HFF-Myc (cell line): ENCODE results near the gene HPCAL1.

Source experiments
- DNase-seq: peaks from one replicate; pipeline ENCODE4 v3.0.0-alpha.2; 2011; ENCODE audit warnings: low read depth; ENCODE audit errors: extremely low read depth
- H3K4me3 ChIP-seq: replicated peaks from 2 replicates; pipeline ENCODE4 v1.5.1; 2011; ENCODE audit warnings: low read depth, mild to moderate bottlenecking, control low read depth, low read length
- TF ChIP-seq, protein P1 (sequence below): IDR thresholded peaks from 2 replicates; pipeline ENCODE4 v1.5.1; 2012; ENCODE audit warnings: mild to moderate bottlenecking, low read depth, low read length, control low read depth; ENCODE audit errors: missing control alignments

Gene HPCAL1

DNA sequence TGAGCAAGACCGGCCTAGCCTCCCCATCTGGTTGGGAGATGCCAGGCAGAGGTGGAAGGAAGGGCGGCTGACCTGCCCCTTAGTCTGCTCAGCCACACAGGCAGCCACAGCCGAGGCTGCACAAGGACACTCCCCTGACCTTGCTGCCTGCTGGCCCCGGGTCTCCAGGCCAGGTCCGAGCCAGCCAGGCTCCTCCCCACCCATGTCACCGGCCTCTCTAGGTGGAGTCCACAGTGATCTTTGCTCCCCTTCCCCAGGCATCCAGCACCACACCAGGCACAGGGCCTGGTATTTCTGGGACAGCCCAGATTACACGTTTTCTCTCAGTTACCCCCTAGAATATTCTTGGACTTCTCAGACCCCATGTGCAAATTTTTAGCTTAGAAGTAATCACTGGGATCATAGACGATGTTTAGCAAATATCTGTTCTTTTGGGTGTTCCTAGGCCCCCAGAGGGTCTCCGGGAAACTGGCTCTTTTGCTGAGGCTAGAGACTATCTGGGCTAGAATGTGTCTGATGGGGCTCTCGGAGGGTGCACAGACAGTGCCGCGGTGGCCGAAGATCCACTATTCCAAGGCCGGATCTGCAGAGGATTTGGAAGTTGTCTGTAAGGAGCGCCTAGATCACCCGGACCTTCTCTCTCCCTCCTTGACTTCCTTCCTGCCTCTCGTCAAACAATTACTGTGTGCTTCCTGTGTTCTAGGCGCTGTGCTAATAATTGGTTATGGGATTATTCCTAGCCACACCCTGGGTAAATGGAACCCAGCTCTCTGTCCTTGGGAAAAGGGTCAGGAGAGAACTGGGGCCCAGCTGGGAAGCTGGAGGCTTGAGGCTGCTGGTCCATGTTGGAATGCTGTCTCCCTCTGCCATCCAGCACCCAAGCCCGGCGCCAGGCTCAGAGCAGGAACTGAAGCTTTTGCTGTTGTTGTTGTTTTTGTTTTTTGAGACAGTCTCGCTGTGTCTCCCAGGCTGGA, 98.6 kb downstream of the HPCAL1 start:
- no peak overlapping the region for H3K4me3 ChIP-seq
- no peak for DNase-seq
- TF ChIP-seq, protein P1, sequence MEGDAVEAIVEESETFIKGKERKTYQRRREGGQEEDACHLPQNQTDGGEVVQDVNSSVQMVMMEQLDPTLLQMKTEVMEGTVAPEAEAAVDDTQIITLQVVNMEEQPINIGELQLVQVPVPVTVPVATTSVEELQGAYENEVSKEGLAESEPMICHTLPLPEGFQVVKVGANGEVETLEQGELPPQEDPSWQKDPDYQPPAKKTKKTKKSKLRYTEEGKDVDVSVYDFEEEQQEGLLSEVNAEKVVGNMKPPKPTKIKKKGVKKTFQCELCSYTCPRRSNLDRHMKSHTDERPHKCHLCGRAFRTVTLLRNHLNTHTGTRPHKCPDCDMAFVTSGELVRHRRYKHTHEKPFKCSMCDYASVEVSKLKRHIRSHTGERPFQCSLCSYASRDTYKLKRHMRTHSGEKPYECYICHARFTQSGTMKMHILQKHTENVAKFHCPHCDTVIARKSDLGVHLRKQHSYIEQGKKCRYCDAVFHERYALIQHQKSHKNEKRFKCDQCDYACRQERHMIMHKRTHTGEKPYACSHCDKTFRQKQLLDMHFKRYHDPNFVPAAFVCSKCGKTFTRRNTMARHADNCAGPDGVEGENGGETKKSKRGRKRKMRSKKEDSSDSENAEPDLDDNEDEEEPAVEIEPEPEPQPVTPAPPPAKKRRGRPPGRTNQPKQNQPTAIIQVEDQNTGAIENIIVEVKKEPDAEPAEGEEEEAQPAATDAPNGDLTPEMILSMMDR: no peak

DNA sequence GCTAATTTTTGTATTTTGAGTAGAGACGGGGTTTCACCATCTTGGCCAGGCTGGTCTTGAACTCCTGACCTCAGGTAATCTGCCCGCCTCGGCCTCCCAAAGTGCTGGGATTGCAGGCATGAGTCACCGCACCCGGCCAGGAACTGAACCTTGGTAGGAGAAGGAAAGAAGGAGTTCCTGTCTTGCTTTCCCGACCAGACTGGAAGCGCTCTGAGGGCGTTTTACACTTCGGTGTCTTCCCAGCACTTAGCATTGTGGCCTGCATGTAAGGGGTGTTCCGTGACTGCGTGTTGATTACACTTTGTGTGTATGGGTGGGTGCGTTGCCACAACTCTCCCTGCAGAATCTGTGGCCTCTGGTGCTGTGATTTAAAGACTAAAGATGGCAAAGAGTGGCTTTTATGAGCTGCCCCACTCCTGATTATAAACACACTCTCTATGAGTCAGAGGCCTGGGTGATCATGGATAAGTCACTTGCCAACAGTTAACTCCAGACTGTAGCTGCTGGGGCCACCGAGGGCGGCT, 99.4 kb downstream of the HPCAL1 start:
- DNase-seq: no peak
- TF ChIP-seq, protein P1: no peak
- H3K4me3 ChIP-seq: no peak overlapping the region

DNA sequence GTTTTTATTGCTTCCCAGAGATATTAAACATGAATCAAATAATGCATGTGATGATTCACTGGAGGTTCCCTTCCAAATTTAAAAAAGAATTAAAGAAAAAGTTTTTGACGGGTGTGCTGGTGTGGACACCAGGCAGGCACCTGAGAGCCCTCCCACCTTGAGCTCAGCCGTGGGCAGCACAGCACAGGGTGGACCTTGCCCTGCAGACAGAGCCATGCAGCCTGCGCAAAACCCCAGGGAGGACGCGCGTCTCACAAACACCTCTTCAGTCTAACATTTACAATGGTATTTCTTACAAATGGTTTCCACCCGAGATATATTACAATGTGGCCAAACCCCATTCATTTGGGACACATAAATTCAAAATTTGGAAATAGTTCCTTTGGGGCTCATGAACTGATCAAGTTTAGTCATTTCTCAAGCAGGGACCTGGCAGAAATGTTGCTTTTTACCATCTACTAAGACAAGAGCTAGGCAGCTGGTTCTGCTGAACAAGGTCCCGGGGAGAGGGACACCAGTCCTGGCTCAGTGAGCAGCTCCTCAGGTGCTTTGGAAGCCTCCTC, 100.0 kb downstream of the HPCAL1 start:
- TF ChIP-seq, protein P1: no peak
- DNase-seq: no peak
- H3K4me3 ChIP-seq: no peak overlapping the region

DNA sequence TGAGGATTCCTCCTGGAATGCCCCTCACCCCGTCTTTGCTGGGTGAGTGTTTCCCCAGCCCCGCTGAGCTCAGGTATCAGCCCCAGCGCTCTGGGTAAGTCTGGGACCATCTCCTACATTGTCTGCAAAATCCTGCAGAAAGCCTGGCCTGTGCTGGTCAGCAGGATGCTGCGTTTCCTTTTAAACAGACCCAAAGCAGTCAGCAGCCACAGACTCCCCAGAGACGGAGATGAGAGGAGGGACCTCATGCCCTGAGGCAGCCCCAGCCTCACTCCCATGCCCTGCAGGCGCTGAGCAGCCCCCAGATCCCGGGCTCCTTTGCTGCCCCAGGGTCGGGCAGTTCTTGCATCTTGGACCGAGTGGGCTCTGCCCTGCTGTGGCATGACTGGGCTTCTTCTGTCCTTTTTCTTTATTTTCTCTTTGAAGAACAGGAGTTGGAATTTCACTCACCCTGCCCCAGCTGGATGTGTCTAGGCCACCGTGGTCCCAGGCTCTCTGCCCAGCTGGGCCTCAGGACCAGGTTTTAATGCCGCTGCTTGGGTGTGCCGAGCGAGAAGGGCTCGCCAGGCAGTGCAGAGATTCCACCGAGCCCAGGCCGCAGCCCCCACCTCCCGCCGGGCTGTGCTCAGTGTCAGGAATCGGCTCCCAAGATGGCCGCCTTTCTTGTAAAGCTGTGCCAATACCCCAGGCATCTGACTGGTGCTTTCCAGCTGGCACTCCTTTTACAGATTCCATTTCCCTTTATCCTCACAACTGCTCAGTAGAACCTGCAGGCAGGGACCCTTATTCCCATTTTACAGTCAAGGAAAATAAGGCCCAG, 101.8 kb downstream of the HPCAL1 start:
- TF ChIP-seq, protein P1: no peak
- no peak overlapping the region for H3K4me3 ChIP-seq
- no peak for DNase-seq

DNA sequence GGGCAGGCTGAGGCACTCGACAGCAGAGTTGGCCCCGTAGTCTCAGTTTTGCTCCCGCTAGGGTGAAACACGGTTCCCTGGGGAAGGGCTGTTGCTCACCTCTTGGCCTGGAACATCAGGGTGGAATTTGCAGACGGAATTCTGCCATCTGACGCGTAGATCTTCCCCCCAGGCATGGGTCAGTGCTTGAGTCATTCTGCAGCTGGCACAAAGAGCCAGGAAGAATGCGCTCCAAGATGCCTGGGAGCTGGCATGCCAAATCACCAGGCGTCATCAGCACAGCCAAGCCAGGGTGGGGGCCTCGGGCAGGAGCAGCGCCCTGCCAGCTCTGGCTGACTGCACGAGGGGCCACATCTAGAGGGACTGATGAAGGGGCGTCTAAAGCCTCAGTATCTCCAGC, 102.7 kb downstream of the HPCAL1 start:
- H3K4me3 ChIP-seq: no peak overlapping the region
- TF ChIP-seq, protein P1: no peak
- peak; percentile 88 for DNase-seq

DNA sequence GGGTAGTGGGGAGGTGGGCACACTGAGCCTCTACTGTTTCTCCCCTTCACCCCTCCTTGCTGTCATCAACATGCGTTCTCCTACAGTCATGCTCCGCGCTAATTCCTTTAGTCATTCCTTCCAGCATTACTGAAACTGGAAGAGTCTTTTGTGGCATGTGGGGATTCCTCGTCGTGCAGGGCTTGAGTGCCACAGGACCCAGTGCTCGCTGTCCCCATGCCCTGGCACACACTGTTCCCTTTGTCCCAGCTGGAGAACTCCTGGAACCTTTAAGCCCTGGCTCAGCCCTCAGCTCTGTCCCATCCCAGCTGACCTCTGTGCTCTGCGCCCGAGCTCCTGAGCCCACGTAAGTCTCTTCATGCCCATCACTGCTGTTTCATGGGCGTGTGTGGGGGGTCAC, 103.3 kb downstream of the HPCAL1 start:
- DNase-seq: no peak
- no peak overlapping the region for H3K4me3 ChIP-seq
- TF ChIP-seq, protein P1: no peak
